Heart left ventricle (tissue), 16 donors: ENCODE data around the gene ASCL5. TPM values are rescaled to one million over a fixed set of nuclear protein-coding genes. Genes with fewer than 3 reads are reported as not detected.

Experiments
- ATAC-seq, 4 donors: fragments of 200-7000 bp; cut with Tn5 transposase; one replicate each; pipeline ENCODE4 v1.9.1; 2020 to 2022; ENCODE audit warnings: moderate library complexity in 4 of 4, mild to moderate bottlenecking in 3 of 4, moderate number of reproducible peaks in 1 of 4
- DNase-seq, 5 donors: peaks; one replicate each; pipeline ENCODE4 v3.0.0-alpha.2; 2020
- H3K27ac ChIP-seq, 12 donors: fragments of 200-600 bp; sonication (generic) in 4 of 12; one replicate each; pipeline versions ENCODE4 v1.5.0 to v1.8.0; 2016 to 2022; ENCODE audit warnings: mild to moderate bottlenecking in 2 of 12
- H3K27me3 ChIP-seq, 9 donors: fragments of 200-600 bp; sonication (generic) in 2 of 9; one replicate each; pipeline versions ENCODE4 v1.5.1 to v1.8.0; 2016 to 2022; ENCODE audit warnings: mild to moderate bottlenecking in 3 of 9
- H3K36me3 ChIP-seq, 9 donors: fragments of 200-600 bp; sonication (generic) in 2 of 9; one replicate each; pipeline versions ENCODE4 v1.5.0 to v1.8.0; 2018 to 2022; ENCODE audit warnings: mild to moderate bottlenecking in 2 of 9
- H3K4me1 ChIP-seq, 12 donors: fragments of 200-600 bp; sonication (generic) in 4 of 12; one replicate each; pipeline versions ENCODE4 v1.5.0 to v1.8.0; 2016 to 2022; ENCODE audit warnings: mild to moderate bottlenecking in 3 of 12
- H3K4me3 ChIP-seq, 12 donors: fragments of 200-600 bp; sonication (generic) in 4 of 12; one replicate each; pipeline versions ENCODE4 v1.5.0 to v1.8.0; 2017 to 2022; ENCODE audit warnings: mild to moderate bottlenecking in 9 of 12, moderate library complexity in 4 of 12
- H3K9me3 ChIP-seq, 12 donors: fragments of 200-600 bp; sonication (generic) in 4 of 12; one replicate each; pipeline versions ENCODE4 v1.5.0 to v1.8.0; 2016 to 2022; ENCODE audit warnings: mild to moderate bottlenecking in 1 of 12
- CTCF ChIP-seq, 12 donors: fragments of 200-600 bp; sonication (generic) in 4 of 12; IDR thresholded peaks; one replicate each; pipeline versions ENCODE4 v1.5.0 to v1.8.0; 2018 to 2022; ENCODE audit warnings: antibody characterized with exemption in 12 of 12, mild to moderate bottlenecking in 5 of 12
- POLR2A ChIP-seq, 2 donors: fragments of 450-650 bp; IDR thresholded peaks; one replicate each; pipeline ENCODE4 v1.6.1; 2017; ENCODE audit warnings: antibody characterized with exemption in 2 of 2, mild to moderate bottlenecking in 2 of 2, moderate library complexity in 2 of 2
- WGBS, 4 donors: extraction: QIAGEN DNeasy Blood & Tissue Kit in 2 of 4; methylation state at CpG; one replicate each; pipeline versions ENCODE4 v1.1.5 to v1.1.7; 2013 to 2018; 5-methylcytosine and 5-hydroxymethylcytosine counted together
- intact Hi-C, 10 donors: fragments of 100-400 bp; cut with DNase I; formaldehyde crosslinking; loops; one replicate each; pipeline versions ENCODE4 v1.11.1 to v1.14.2; 2022
- polyA plus RNA-seq, 2 donors: library from polyadenylated mRNA; stranded (reverse); fragments of 200-250 nt; gene quantifications; one replicate each; pipeline ENCODE4 v1.2.3, GENCODE V29; 2013
- total RNA-seq, 9 donors: library from RNA; depleted of rRNA in 2 of 9; stranded (reverse); fragments of >200 nt in 2 of 9; fragmentation: NEBNext Ultra II Directional in 3 of 9; extraction: Animal tissue kit (Norgen Biotek cat#: 25700) in 3 of 9; gene quantifications; one replicate each; pipeline versions ENCODE4 v1.1.0 to v1.2.4, GENCODE V29; 2016 to 2023
- donor health status: ischemic (EF 13 %, LVEDD 7.1; RV severe dilation, severe dysfunction).
- donor health status: healthy with polysubstance abuse.
- donor health status: DM: no; HTN: yes; CAD: no.
- donor health status: DM: no; HTN: no; CAD: no.
- donor health status: ischemic (EF 25% LVEDD 6.9; RV normal size, moderate dysfunction).
- donor health status: ischemic (EF 25% LVEDD 5.7; RV mildly dilated, moderate dysfunction).
- donor health status: healthy.
- donor health status: DM: yes; HTN: yes; CAD: no.
- donor health status: ischemic (EF 35%, LVEDD 5.7; RV mildly dilated, moderate dysfunction).
- donor health status: nonischemic (EF 11% LVEDD 7.7; RV severe dilation, severe dysfunction).
- donor health status: DM: yes; HTN: yes; CAD: no.
- donor health status: PGD.
- donor health status: ischemic (EF 29% LVEDD 5.4; RV normal size, mild dysfunction).
- donor health status: nonischemic (EF 23%, LVEDD 6.1; RV moderate dilation, normal function).

ASCL5 gene
- total and polyA plus RNA-seq, 11 donors = not detected

GRCh38 chr1:201093561-201093960 lies 33.4 kb downstream of the ASCL5 start:
- Histone ChIP-seq H3K27me3 (peaks cover 0 to 6% (median 0%) of the 10 kb centered on the region in 9 donors), H3K9me3 (no peaks in the 10 kb centered on the region), H3K4me1 (no peaks in the 10 kb centered on the region), H3K36me3 (no peaks in the 10 kb centered on the region), H3K4me3 (no peak overlapping the region), H3K27ac (no peak overlapping the region)
- intact Hi-C loops = no loop called here
- no peak for ATAC-seq
- TF ChIP-seq POLR2A (IDR thresholded peaks at IDR 0.05) (no peak), CTCF (IDR thresholded peaks at IDR 0.05) (no peak)
- 91 to 99% (median 94%) methylated on average over 7 of the region's 7 CpGs for WGBS, 4 donors
- DNase-seq = no peak

GRCh38 chr1:201092738-201093137 lies 34.2 kb downstream of the ASCL5 start:
- no peak for TF ChIP-seq CTCF (IDR thresholded peaks at IDR 0.05)
- TF ChIP-seq POLR2A (IDR thresholded peaks at IDR 0.05) = no peak
- Histone ChIP-seq H3K36me3 (no peaks in the 10 kb centered on the region), H3K27ac (no peak overlapping the region), H3K4me3 (no peak overlapping the region), H3K4me1 (no peaks in the 10 kb centered on the region), H3K27me3 (peaks cover 0 to 7% (median 0%) of the 10 kb centered on the region in 9 donors), H3K9me3 (no peaks in the 10 kb centered on the region)
- DNase-seq (no peak), ATAC-seq (no peak)
- intact Hi-C loops = no loop called here
- WGBS, 4 donors = 84 to 95% (median 91%) methylated on average over 3 of the region's 3 CpGs

- no peak for ATAC-seq
- WGBS, 4 donors = 92 to 100% (median 93%) methylated on average over 2 to 4 of the region's 4 CpGs
- no peaks in the 10 kb centered on the region for H3K4me1 ChIP-seq
- intact Hi-C loops = no loop called here
- TF ChIP-seq CTCF (IDR thresholded peaks at IDR 0.05) (no peak), POLR2A (IDR thresholded peaks at IDR 0.05) (no peak)
- H3K27ac ChIP-seq = no peak overlapping the region
- no peak for DNase-seq
- H3K27me3 ChIP-seq = peaks cover 0 to 10% (median 0%) of the 10 kb centered on the region in 9 donors
- no peaks in the 10 kb centered on the region for H3K9me3 ChIP-seq
- no peaks in the 10 kb centered on the region for H3K36me3 ChIP-seq
- no peak overlapping the region for H3K4me3 ChIP-seq
These were observed 35.7 kb downstream of the ASCL5 start for GRCh38 chr1:201091256-201091655.

- WGBS, 4 donors = 82 to 90% (median 87%) methylated on average over 4 of the region's 4 CpGs
- intact Hi-C loops = no loop called here
- H3K4me3 ChIP-seq = no peak overlapping the region
- no peaks in the 10 kb centered on the region for H3K9me3 ChIP-seq
- no peaks in the 10 kb centered on the region for H3K36me3 ChIP-seq
- H3K27me3 ChIP-seq = peaks cover 0 to 10% (median 0%) of the 10 kb centered on the region in 9 donors
- no peak overlapping the region for H3K27ac ChIP-seq
- ATAC-seq (no peak), DNase-seq (no peak)
- TF ChIP-seq CTCF (IDR thresholded peaks at IDR 0.05) (no peak), POLR2A (IDR thresholded peaks at IDR 0.05) (no peak)
- no peaks in the 10 kb centered on the region for H3K4me1 ChIP-seq
These were observed 36.4 kb downstream of the ASCL5 start for GRCh38 chr1:201090541-201090940.
